Stimulated activated CD8-positive, alpha-beta memory T cell treated with anti-CD3 and anti-CD28 coated beads, Interleukin-2, amount 100 ng/mL, for 1 hour (primary cell): ENCODE results near the gene C4orf50.

Experiments
- DNase-seq, 2 donors: peaks; one replicate each; pipeline ENCODE4 v3.0.0-alpha.2; 2020; ENCODE audit warnings: low read depth in 2 of 2

The C4orf50 gene

GRCh38 chr4:6043843-6044242 is 25.6 kb upstream of the C4orf50 start:
- no peak for DNase-seq

- DNase-seq = no peak
These were observed 25.0 kb upstream of the C4orf50 start for GRCh38 chr4:6043188-6043587.

GRCh38 chr4:6042293-6043063 is 24.2 kb upstream of the C4orf50 start:
- no peak for DNase-seq

GRCh38 chr4:6041800-6042199 is 23.6 kb upstream of the C4orf50 start:
- DNase-seq = no peak

- DNase-seq = no peak
These were observed 20.5 kb upstream of the C4orf50 start for GRCh38 chr4:6038711-6039110.

- DNase-seq = no peak
These were observed 17.6 kb upstream of the C4orf50 start for GRCh38 chr4:6035786-6036185.

- no peak for DNase-seq
These were observed 15.2 kb upstream of the C4orf50 start for GRCh38 chr4:6033381-6033780.

- DNase-seq = no peak
These were observed 14.3 kb upstream of the C4orf50 start for GRCh38 chr4:6032249-6033244.

- DNase-seq = no peak
These were observed 13.6 kb upstream of the C4orf50 start for GRCh38 chr4:6031846-6032245.

GRCh38 chr4:6030679-6031078 is 12.4 kb upstream of the C4orf50 start:
- DNase-seq = no peak

GRCh38 chr4:6029254-6029653 is 11.0 kb upstream of the C4orf50 start:
- DNase-seq = no peak

- DNase-seq = no peak
These were observed 9.9 kb upstream of the C4orf50 start for GRCh38 chr4:6028168-6028567.

GRCh38 chr4:6027392-6027791 is 9.2 kb upstream of the C4orf50 start:
- no peak for DNase-seq

- no peak for DNase-seq
These were observed 6.2 kb upstream of the C4orf50 start for GRCh38 chr4:6024313-6024960.

- no peak for DNase-seq
These were observed 5.5 kb upstream of the C4orf50 start for GRCh38 chr4:6023731-6024130.

GRCh38 chr4:6022607-6023288 is 4.5 kb upstream of the C4orf50 start:
- DNase-seq = no peak

GRCh38 chr4:6021831-6022606 is 3.8 kb upstream of the C4orf50 start:
- DNase-seq = no peak

- no peak for DNase-seq
These were observed 2.4 kb upstream of the C4orf50 start for GRCh38 chr4:6020613-6021012.

- DNase-seq = no peak
These were observed 1.4 kb upstream of the C4orf50 start for GRCh38 chr4:6019316-6020263.

- no peak for DNase-seq
These were observed 431 bp downstream of the C4orf50 start for GRCh38 chr4:6017800-6018199.
